ENCODE data around the gene MYCBPAP.

MYCBPAP gene

GRCh38 chr17:50551884-50552283, 43.6 kb downstream of the MYCBPAP start:
- DNase-seq (ENCODE audit: low read depth in 3 of 3), result no peak

- no peak for DNase-seq (ENCODE audit: low read depth in 3 of 3)
Measured at GRCh38 chr17:50554201-50554600, 46.0 kb downstream of the MYCBPAP start.

GRCh38 chr17:50556803-50557202, 48.6 kb downstream of the MYCBPAP start:
- no peak for DNase-seq (ENCODE audit: low read depth in 3 of 3)

GRCh38 chr17:50557630-50558029, 49.4 kb downstream of the MYCBPAP start:
- DNase-seq (ENCODE audit: low read depth in 3 of 3), result no peak

GRCh38 chr17:50558091-50558490, 49.9 kb downstream of the MYCBPAP start:
- DNase-seq (ENCODE audit: low read depth in 3 of 3), result no peak

- no peak for DNase-seq (ENCODE audit: low read depth in 3 of 3)
Measured at GRCh38 chr17:50558581-50558940, 50.3 kb downstream of the MYCBPAP start.

GRCh38 chr17:50558941-50559614, 50.8 kb downstream of the MYCBPAP start:
- no peak for DNase-seq (ENCODE audit: low read depth in 3 of 3)

- no peak for DNase-seq (ENCODE audit: low read depth in 3 of 3)
Measured at GRCh38 chr17:50559674-50560184, 51.5 kb downstream of the MYCBPAP start.

GRCh38 chr17:50560185-50560824, 52.1 kb downstream of the MYCBPAP start, which contains the start of gene CACNA1G:
CACNA1G (plus strand) TSS chr17:50560715; CDS start chr17:50561460, 745 bp downstream.
- peak; percentile 76 to 89 (median 80) for DNase-seq (ENCODE audit: low read depth in 3 of 3)

- no peak for DNase-seq (ENCODE audit: low read depth in 3 of 3)
Measured at GRCh38 chr17:50560931-50561745, 52.9 kb downstream of the MYCBPAP start.

- DNase-seq (ENCODE audit: low read depth in 3 of 3), result no peak
Measured at GRCh38 chr17:50561746-50562141, 53.5 kb downstream of the MYCBPAP start.

GRCh38 chr17:50562242-50563091, 54.2 kb downstream of the MYCBPAP start:
- DNase-seq (ENCODE audit: low read depth in 3 of 3), result no peak

GRCh38 chr17:50563092-50563511, 54.9 kb downstream of the MYCBPAP start:
- no peak for DNase-seq (ENCODE audit: low read depth in 3 of 3)

GRCh38 chr17:50564916-50565315, 56.7 kb downstream of the MYCBPAP start:
- DNase-seq (ENCODE audit: low read depth in 3 of 3), result no peak

- no peak for DNase-seq (ENCODE audit: low read depth in 3 of 3)
Measured at GRCh38 chr17:50565402-50566350, 57.4 kb downstream of the MYCBPAP start.

- DNase-seq (ENCODE audit: low read depth in 3 of 3), result no peak
Measured at GRCh38 chr17:50566886-50567285, 58.6 kb downstream of the MYCBPAP start.

- DNase-seq (ENCODE audit: low read depth in 3 of 3), result no peak
Measured at GRCh38 chr17:50568659-50569058, 60.4 kb downstream of the MYCBPAP start.

- DNase-seq (ENCODE audit: low read depth in 3 of 3), result no peak
Measured at GRCh38 chr17:50569592-50569991, 61.4 kb downstream of the MYCBPAP start.

- DNase-seq (ENCODE audit: low read depth in 3 of 3), result no peak
Measured at GRCh38 chr17:50570032-50570431, 61.8 kb downstream of the MYCBPAP start.

- no peak for DNase-seq (ENCODE audit: low read depth in 3 of 3)
Measured at GRCh38 chr17:50570528-50570927, 62.3 kb downstream of the MYCBPAP start.

Measured in stimulated activated CD4-positive, alpha-beta T cell treated with anti-CD3 and anti-CD28 coated beads, TNF-alpha, amount 100 ng/mL, for 48 hours (primary cell).